PC-9 (cell line): Measurements from ENCODE around the gene CHAD. TPM values are rescaled to one million over a fixed set of nuclear protein-coding genes. Genes with fewer than 3 reads are reported as not detected.

Experiments
- BruUV-seq: library from RNA; stranded (reverse); fragments of 400-500 nt; replicated peaks from 2 replicates; lab custom pipeline; 2021; lab: Mats Ljungman, UMichigan
- CTCF ChIA-PET: fragments of 300-600 bp; sonication (Branson Sonifier 250); formaldehyde crosslinking; loops from one replicate; lab custom pipeline; 2022; ENCODE audit warnings: antibody characterized with exemption; lab: Charles Lee
- POLR2A ChIA-PET: fragments of 300-600 bp; sonication (Branson Sonifier 250); formaldehyde crosslinking; loops from one replicate; lab custom pipeline; 2022; ENCODE audit warnings: antibody characterized with exemption; ENCODE audit not compliant: unreplicated experiment; lab: Charles Lee
- DNase-seq, 2 experiments: peaks; one replicate each; pipeline versions ENCODE4 v3.0.0 to v3.0.0-alpha.2; 2015 to 2022; ENCODE audit warnings: mixed read lengths in 1 of 2
- H2AFZ ChIP-seq: fragments of 200-600 bp; sonication (generic); 2 replicates; pipeline ENCODE4 v1.8.1; 2017; ENCODE audit warnings: antibody characterized with exemption
- H3F3A ChIP-seq: fragments of 200-600 bp; sonication (generic); 2 replicates; pipeline ENCODE4 v1.8.1; 2017; ENCODE audit warnings: antibody characterized with exemption, mild to moderate bottlenecking, low read depth; ENCODE audit not compliant: insufficient read depth
- H3K27ac ChIP-seq: fragments of 200-600 bp; sonication (generic); 2 replicates; pipeline ENCODE4 v1.6.1; 2016; ENCODE audit warnings: mixed run types
- H3K27me3 ChIP-seq: fragments of 200-600 bp; sonication (generic); 2 replicates; pipeline ENCODE4 v1.6.1; 2016; ENCODE audit warnings: low read depth, mixed run types; ENCODE audit not compliant: insufficient read depth
- H3K36me3 ChIP-seq: fragments of 200-600 bp; sonication (generic); 2 replicates; pipeline ENCODE4 v1.6.1; 2016; ENCODE audit warnings: low read depth, mixed run types
- H3K4me1 ChIP-seq: fragments of 200-600 bp; sonication (generic); replicated peaks from 2 replicates; pipeline ENCODE4 v1.6.1; 2016; ENCODE audit warnings: mixed run types; ENCODE audit not compliant: insufficient read depth
- H3K4me2 ChIP-seq: fragments of 200-600 bp; sonication (generic); 2 replicates; pipeline ENCODE4 v1.6.1; 2017; ENCODE audit warnings: mixed run types
- H3K4me3 ChIP-seq: fragments of 200-600 bp; sonication (generic); 2 replicates; pipeline ENCODE4 v1.6.1; 2016; ENCODE audit warnings: mixed run types
- H3K79me2 ChIP-seq: fragments of 200-600 bp; sonication (generic); 2 replicates; pipeline ENCODE4 v1.6.1; 2017; ENCODE audit warnings: low read depth, mixed run types
- H3K9me2 ChIP-seq: fragments of 200-600 bp; sonication (generic); 2 replicates; pipeline ENCODE4 v1.8.1; 2017; ENCODE audit warnings: mild to moderate bottlenecking; ENCODE audit not compliant: insufficient read depth
- H3K9me3 ChIP-seq: fragments of 200-600 bp; sonication (generic); 2 replicates; pipeline ENCODE4 v1.8.1; 2016; ENCODE audit warnings: low read depth; ENCODE audit not compliant: insufficient read depth
- H4K20me1 ChIP-seq: fragments of 200-600 bp; sonication (generic); 2 replicates; pipeline ENCODE4 v1.8.1; 2017; ENCODE audit not compliant: insufficient read depth
- EZH2 ChIP-seq: fragments of 200-600 bp; sonication (generic); IDR thresholded peaks from 2 replicates; pipeline ENCODE4 v1.8.0; 2017; ENCODE audit warnings: antibody characterized with exemption, low read depth
- intact Hi-C: fragments of 100-400 bp; cut with micrococcal nuclease; formaldehyde crosslinking; loops from one replicate; pipeline ENCODE4 v1.10.0; 2022; ENCODE audit not compliant: unreplicated experiment
- total RNA-seq: library from RNA; stranded (reverse); gene quantifications from 2 replicates; pipeline ENCODE4 v1.2.3, GENCODE V29; 2021
- TF ChIP-seq, protein P1 (sequence below): fragments of 200-600 bp; sonication (generic); conservative IDR thresholded peaks from 2 replicates; pipeline ENCODE4 v1.6.1; 2017; ENCODE audit warnings: mixed run types, antibody characterized with exemption, mild to moderate bottlenecking, moderate library complexity

CHAD gene
- total RNA-seq, 1 experiment from 2014 or later: not detected

DNA sequence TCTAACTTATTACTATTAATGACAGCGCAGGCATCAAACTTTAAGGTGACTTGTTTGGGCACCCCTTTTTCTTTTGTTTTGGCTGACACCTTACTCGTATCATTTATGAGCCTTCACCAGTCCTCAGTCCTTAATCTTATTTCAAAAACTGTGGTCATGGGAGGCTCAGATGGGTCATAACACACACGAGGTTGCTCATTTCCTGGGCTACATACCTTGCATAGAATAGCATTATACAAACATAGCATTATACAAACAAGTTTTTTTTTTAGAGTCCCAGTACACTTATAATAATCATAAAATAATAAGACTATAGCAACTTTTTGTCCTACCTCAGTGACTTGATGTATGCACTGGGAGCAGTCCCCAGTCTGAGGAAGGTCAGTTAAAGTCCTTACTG lies 53.9 kb downstream of the CHAD start:
- TF ChIP-seq EZH2: no peak
- TF ChIP-seq, protein P1, sequence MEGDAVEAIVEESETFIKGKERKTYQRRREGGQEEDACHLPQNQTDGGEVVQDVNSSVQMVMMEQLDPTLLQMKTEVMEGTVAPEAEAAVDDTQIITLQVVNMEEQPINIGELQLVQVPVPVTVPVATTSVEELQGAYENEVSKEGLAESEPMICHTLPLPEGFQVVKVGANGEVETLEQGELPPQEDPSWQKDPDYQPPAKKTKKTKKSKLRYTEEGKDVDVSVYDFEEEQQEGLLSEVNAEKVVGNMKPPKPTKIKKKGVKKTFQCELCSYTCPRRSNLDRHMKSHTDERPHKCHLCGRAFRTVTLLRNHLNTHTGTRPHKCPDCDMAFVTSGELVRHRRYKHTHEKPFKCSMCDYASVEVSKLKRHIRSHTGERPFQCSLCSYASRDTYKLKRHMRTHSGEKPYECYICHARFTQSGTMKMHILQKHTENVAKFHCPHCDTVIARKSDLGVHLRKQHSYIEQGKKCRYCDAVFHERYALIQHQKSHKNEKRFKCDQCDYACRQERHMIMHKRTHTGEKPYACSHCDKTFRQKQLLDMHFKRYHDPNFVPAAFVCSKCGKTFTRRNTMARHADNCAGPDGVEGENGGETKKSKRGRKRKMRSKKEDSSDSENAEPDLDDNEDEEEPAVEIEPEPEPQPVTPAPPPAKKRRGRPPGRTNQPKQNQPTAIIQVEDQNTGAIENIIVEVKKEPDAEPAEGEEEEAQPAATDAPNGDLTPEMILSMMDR: no peak
- H2AFZ ChIP-seq: no peak overlapping the region
- intact Hi-C loops: no loop called here
- no peak overlapping the region for H3K4me3 ChIP-seq
- no peak overlapping the region for H3K27ac ChIP-seq
- no peaks in the 10 kb centered on the region for H3F3A ChIP-seq
- no peaks in the 10 kb centered on the region for H4K20me1 ChIP-seq
- POLR2A ChIA-PET: no interaction called here
- BruUV-seq: no TSS peak
- CTCF ChIA-PET: no interaction called here
- no peak for DNase-seq
- H3K9me3 ChIP-seq: no peaks in the 10 kb centered on the region
- H3K4me1 ChIP-seq: 0 out of 2 replicates have a peak, but pooled peaks cover under 1% of the 10 kb centered on the region
- H3K4me2 ChIP-seq: no peak overlapping the region
- no peaks in the 10 kb centered on the region for H3K36me3 ChIP-seq
- H3K9me2 ChIP-seq: no peaks in the 10 kb centered on the region
- H3K79me2 ChIP-seq: no peaks in the 10 kb centered on the region
- H3K27me3 ChIP-seq: no peaks in the 10 kb centered on the region

Other genes with a start within 250 kb of the CHAD start
- 12.9 and 16.6 TPM in 2 replicates for gene TMEM92, start 194.4 kb downstream of the CHAD start, total RNA-seq
- 34.0 and 37.5 TPM in 2 replicates for gene XYLT2, start 122.8 kb downstream of the CHAD start, total RNA-seq
- 42.6 and 48.3 TPM in 2 replicates for gene MRPL27, start 95.7 kb downstream of the CHAD start, total RNA-seq
- gene EME1, start 95.7 kb downstream of the CHAD start, total RNA-seq: 18.2 and 21.0 TPM in 2 replicates
- 72.9 and 102 TPM in 2 replicates for gene LRRC59, start 71.4 kb downstream of the CHAD start, total RNA-seq
- 149 and 154 TPM in 2 replicates for gene ACSF2, start 42.7 kb downstream of the CHAD start, total RNA-seq
- gene RSAD1, start 10.0 kb upstream of the CHAD start, total RNA-seq: 14.8 and 15.1 TPM in 2 replicates
- gene MYCBPAP, start 39.6 kb upstream of the CHAD start, total RNA-seq: 4.9 and 11.6 TPM in 2 replicates
- 15.6 and 22.8 TPM in 2 replicates for gene EPN3, start 63.9 kb upstream of the CHAD start, total RNA-seq
- gene SPATA20, start 78.3 kb upstream of the CHAD start, total RNA-seq: 41.5 and 60.5 TPM in 2 replicates
- 0.28 and 0.46 TPM in 2 replicates for gene CACNA1G, start 91.8 kb upstream of the CHAD start, total RNA-seq
- gene ABCC3, start 166.0 kb upstream of the CHAD start, total RNA-seq: 221 and 273 TPM in 2 replicates
- gene ANKRD40, start 239.0 kb upstream of the CHAD start, total RNA-seq: 24.4 and 33.5 TPM in 2 replicates